MM.1S (cell line): ENCODE data around the gene EIF2B2.

Experiments used
- CTCF ChIP-seq: fragments of 300-600 bp; sonication (generic); IDR thresholded peaks from 2 replicates; pipeline ENCODE4 v1.5.1; 2016; ENCODE audit warnings: antibody characterized with exemption, low read length, mixed read lengths
- EZH2 ChIP-seq: fragments of 300-600 bp; sonication (generic); optimal IDR thresholded peaks from 2 replicates; pipeline ENCODE3; 2017; ENCODE audit warnings: low read depth, mild to moderate bottlenecking, antibody characterized with exemption, low read length, mixed read lengths

GRCh38 chr14:75059642-75060041, 56.9 kb downstream of the EIF2B2 start:
- TF ChIP-seq CTCF (no peak), EZH2 (no peak)
